HEK293 (cell line): Measurements from ENCODE around the gene ASTN2.

Experiments
- MYNN ChIP-seq: fragments of 450-650 bp; formaldehyde crosslinking; IDR thresholded peaks from 2 replicates; pipeline ENCODE4 v1.5.1; 2016; ENCODE audit warnings: missing biosample characterization, missing genetic modification characterization, borderline replicate concordance
- OSR2 ChIP-seq: fragments of 450-650 bp; formaldehyde crosslinking; IDR thresholded peaks from 2 replicates; pipeline ENCODE4 v1.5.1; 2016; ENCODE audit warnings: missing biosample characterization, missing genetic modification characterization
- YY1 ChIP-seq: fragments of 450-650 bp; formaldehyde crosslinking; IDR thresholded peaks from 2 replicates; pipeline ENCODE4 v1.5.1; 2018; ENCODE audit warnings: missing biosample characterization, missing genetic modification characterization
- ZBTB1 ChIP-seq: fragments of 450-650 bp; formaldehyde crosslinking; IDR thresholded peaks from 2 replicates; pipeline ENCODE4 v1.5.1; 2016; ENCODE audit warnings: missing biosample characterization, missing genetic modification characterization
- ZNF202 ChIP-seq: fragments of 450-650 bp; formaldehyde crosslinking; IDR thresholded peaks from 2 replicates; pipeline ENCODE4 v1.5.1; 2016; ENCODE audit warnings: missing biosample characterization, missing genetic modification characterization, borderline replicate concordance
- ZNF585B ChIP-seq: fragments of 450-650 bp; formaldehyde crosslinking; IDR thresholded peaks from 2 replicates; pipeline ENCODE4 v1.5.1; 2016; ENCODE audit warnings: missing biosample characterization, missing genetic modification characterization
- TF ChIP-seq, protein P1 (sequence below): fragments of 450-650 bp; formaldehyde crosslinking; IDR thresholded peaks from 2 replicates; pipeline ENCODE4 v1.5.1; 2016; ENCODE audit warnings: missing biosample characterization, missing genetic modification characterization
- TF ChIP-seq, protein P2 (sequence below): fragments of 450-650 bp; formaldehyde crosslinking; IDR thresholded peaks from 2 replicates; pipeline ENCODE4 v1.5.1; 2016; ENCODE audit warnings: missing biosample characterization, missing genetic modification characterization

DNA sequence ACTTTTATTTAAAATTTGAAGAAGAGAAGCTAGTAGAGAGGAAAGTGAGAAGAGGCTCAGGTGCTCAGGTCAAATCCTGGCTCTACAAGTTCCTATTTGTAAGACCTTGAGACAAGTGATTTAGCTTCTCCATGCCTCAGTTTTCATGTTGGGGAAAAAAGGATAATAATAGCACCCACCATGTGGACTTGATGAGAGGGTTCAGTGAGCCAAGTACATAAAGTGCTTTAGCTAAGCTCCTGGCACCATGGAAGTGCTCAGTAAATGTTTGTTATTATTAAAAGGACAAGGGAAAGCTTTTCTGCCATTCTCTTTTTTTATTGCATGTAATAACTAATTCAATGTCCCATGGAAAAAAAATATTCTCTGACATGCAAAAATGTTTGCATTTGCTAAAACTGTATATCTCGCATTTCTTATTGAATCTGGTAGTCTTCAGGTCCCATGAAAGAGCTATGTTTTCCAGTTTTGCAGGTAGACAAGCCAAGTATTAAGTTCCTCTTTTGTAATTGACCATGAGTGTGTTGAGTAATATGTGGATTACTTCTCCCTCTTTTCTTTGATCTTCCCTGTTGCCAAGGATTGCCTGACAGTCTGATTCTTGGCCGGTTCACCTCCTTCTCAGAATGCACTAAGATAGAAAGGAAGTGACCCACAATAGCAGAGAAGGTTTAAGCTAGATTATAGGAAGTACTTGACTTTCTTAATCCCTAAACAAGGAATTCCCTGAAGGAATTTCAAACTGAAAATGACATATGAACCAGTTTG, 773.4 kb downstream of the ASTN2 start:
- TF ChIP-seq MYNN (tag by site-specific recombination) (no peak), ZBTB1 (tag by site-specific recombination) (no peak), OSR2 (tag by site-specific recombination) (no peak), YY1 (tag by site-specific recombination) (no peak), ZNF585B (tag by site-specific recombination) (no peak), ZNF202 (no peak)
- TF ChIP-seq, protein P1, sequence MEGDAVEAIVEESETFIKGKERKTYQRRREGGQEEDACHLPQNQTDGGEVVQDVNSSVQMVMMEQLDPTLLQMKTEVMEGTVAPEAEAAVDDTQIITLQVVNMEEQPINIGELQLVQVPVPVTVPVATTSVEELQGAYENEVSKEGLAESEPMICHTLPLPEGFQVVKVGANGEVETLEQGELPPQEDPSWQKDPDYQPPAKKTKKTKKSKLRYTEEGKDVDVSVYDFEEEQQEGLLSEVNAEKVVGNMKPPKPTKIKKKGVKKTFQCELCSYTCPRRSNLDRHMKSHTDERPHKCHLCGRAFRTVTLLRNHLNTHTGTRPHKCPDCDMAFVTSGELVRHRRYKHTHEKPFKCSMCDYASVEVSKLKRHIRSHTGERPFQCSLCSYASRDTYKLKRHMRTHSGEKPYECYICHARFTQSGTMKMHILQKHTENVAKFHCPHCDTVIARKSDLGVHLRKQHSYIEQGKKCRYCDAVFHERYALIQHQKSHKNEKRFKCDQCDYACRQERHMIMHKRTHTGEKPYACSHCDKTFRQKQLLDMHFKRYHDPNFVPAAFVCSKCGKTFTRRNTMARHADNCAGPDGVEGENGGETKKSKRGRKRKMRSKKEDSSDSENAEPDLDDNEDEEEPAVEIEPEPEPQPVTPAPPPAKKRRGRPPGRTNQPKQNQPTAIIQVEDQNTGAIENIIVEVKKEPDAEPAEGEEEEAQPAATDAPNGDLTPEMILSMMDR (tag by site-specific recombination) = no peak
- TF ChIP-seq, protein P2, sequence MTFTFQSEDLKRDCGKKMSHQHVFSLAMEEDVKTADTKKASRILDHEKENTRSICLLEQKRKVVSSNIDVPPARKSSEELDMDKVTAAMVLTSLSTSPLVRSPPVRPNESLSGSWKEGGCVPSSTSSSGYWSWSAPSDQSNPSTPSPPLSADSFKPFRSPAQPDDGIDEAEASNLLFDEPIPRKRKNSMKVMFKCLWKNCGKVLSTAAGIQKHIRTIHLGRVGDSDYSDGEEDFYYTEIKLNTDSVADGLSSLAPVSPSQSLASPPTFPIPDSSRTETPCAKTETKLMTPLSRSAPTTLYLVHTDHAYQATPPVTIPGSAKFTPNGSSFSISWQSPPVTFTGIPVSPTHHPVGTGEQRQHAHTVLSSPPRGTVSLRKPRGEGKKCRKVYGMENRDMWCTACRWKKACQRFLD = no peak
